ENCODE data around the gene TXNDC11. TPM values are rescaled to one million over a fixed set of nuclear protein-coding genes. Genes with fewer than 3 reads are reported as not detected.

The TXNDC11 gene
- total and polyA plus RNA-seq, 9 of the 15 experiments (the other 6 are each of a cell fraction or from before 2014, with no cell fraction given): 0.66 to 32.6 (median 26.2) TPM

DNA sequence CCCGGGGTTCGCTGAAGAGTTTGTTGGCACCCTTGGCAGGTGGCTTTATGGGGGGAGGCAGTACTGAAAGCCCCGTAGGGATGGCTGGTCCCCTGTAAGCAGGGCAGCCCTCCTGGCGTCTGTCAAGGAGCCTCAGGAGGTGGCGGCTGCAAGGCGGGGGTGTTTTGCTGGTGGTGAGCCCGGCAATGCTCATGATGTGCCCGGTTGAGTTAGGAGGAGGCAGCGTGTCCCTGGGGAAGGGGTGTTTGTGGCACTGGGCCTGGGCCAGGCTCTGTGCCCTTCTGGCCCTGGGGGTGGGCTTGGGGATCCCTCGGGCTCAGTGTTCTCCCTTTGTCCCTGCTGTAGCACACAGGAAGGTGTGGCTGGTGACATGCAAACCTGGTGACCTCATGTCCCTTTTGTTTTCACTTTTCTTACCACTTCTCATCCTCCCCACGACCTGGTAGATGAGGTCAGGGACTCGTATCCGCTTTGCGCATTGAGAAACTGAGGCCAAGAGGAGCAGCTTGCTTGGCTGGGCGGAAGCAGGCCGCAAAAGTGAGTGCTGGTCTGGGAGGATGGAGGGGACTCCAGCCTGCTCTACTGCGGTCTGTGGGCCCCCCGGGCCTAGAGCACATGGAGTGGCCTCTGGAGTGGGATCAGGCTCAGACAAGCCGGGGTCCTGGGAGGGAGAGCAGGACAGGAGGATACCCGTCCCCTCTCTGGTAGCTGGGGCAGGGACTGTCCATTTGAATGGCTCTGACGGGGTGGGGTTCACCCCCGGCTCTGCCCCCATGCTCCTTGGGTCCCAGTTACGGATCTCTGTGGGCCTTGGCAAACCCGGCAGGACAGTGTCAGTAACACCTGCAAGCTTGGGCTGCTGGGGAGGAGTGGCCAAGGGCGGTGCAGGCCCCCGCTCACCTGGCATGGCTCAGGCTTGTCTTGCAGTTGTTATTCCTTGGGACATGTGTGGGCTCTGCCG, 72.2 kb downstream of the TXNDC11 start:
- TF ChIP-seq DPF2 (IDR thresholded peaks at IDR 0.05) (no peak), ZBTB7A (IDR thresholded peaks at IDR 0.05; ENCODE audit: borderline replicate concordance, control insufficient read depth, low read depth, low read length) (0 out of 2 replicates have a peak, but pooled peaks have one; percentile 1)
- whole genome bisulfite sequencing (ENCODE audit: insufficient coverage, low coverage, missing lambda C conversion rate): 52% methylated on average over 24 of the region's 27 CpGs
- Histone ChIP-seq H3K4me1 (replicated peaks in 1 of 2; ENCODE audit: control insufficient read depth in 2 of 2, insufficient read depth in 2 of 2, low read length in 2 of 2) (peaks cover 4 to 64% of the 10 kb centered on the region in 2 experiments; a peak in 4 of 5 replicates), H2AFZ (ENCODE audit: low read depth, low read length) (no peak overlapping the region), H3K9me1 (ENCODE audit: control insufficient read depth, insufficient read depth, low read length) (no peaks in the 10 kb centered on the region), H3K36me3 (ENCODE audit: control insufficient read depth, insufficient read depth, low read length) (no peaks in the 10 kb centered on the region), H3K27me3 (ENCODE audit: control insufficient read depth in 2 of 2, insufficient read depth in 2 of 2, low read length in 2 of 2) (peaks cover 2 to 19% of the 10 kb centered on the region in 2 experiments; a peak in 2 of 5 replicates), H3K27ac (ENCODE audit: extremely low read depth, low read depth, low read length) (no peak overlapping the region), H3K79me2 (ENCODE audit: control insufficient read depth, insufficient read depth, low read length) (no peaks in the 10 kb centered on the region), H3K4me3 (no peak overlapping the region), H4K20me1 (replicated peaks; ENCODE audit: control insufficient read depth, insufficient read depth, low read length) (peaks cover 18% of the 10 kb centered on the region), H3K4me2 (ENCODE audit: insufficient read depth, low read length) (no peak overlapping the region), H3K9me3 (replicated peaks; ENCODE audit: control insufficient read depth, insufficient read depth, low read depth, low read length) (no peaks in the 10 kb centered on the region), H3K9ac (ENCODE audit: insufficient read depth in 1 of 2, low read depth in 2 of 2, low read length in 2 of 2) (no peak overlapping the region)
- intact Hi-C loops (cut with micrococcal nuclease) (loop anchor here (10.0 kb wide), 1 partner anchor 144 kb away; no protein-coding TSS in a partner anchor), in situ Hi-C loops (cut with MboI) (loop anchor here (25.0 kb wide), 1 partner anchor 708 kb away; no protein-coding TSS in a partner anchor)
- no peak for FAIRE-seq
- CTCF ChIA-PET (ENCODE audit: low intra/inter-chr PET ratio): no interaction called here
- no TSS peak for BruUV-seq (replicated peaks)
- POLR2A ChIA-PET: no interaction called here
- no peak for ATAC-seq
- no peak for DNase-seq (ENCODE audit: extremely low read depth in 1 of 4, low spot score in 3 of 4)
